Measurements from ENCODE around the gene CCDC83.

DNA sequence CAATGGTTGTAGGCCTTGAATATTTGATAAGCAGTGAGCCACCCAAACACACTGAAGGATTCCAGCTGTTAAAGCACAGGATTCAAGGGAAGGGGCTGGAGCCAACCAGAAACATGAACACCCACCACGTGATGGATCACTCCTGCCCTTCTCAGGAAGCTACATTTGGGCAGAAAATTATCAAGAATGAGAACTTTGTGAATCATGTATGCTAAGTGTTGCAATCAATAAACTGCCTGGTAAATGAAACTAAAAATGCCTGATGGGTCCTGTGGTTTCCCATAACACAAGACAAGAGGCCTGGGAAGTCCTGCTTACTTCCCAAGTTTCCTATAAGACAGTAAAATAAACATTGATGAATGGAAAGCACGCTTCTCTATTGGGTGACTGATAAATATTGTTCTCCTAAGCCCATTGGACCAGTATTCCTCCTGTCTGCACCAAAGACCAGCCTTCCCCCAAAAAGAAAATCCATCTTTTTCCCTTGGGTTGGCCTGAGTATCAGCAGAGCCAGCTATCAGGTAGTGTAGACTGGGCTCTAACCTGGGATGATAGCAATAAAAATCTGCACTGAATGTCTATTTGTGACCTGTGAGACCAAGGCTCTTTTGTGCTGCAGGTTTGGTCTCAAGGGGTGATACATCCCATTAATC is 98.4 kb downstream of the CCDC83 start:
- TF ChIP-seq, protein P1, sequence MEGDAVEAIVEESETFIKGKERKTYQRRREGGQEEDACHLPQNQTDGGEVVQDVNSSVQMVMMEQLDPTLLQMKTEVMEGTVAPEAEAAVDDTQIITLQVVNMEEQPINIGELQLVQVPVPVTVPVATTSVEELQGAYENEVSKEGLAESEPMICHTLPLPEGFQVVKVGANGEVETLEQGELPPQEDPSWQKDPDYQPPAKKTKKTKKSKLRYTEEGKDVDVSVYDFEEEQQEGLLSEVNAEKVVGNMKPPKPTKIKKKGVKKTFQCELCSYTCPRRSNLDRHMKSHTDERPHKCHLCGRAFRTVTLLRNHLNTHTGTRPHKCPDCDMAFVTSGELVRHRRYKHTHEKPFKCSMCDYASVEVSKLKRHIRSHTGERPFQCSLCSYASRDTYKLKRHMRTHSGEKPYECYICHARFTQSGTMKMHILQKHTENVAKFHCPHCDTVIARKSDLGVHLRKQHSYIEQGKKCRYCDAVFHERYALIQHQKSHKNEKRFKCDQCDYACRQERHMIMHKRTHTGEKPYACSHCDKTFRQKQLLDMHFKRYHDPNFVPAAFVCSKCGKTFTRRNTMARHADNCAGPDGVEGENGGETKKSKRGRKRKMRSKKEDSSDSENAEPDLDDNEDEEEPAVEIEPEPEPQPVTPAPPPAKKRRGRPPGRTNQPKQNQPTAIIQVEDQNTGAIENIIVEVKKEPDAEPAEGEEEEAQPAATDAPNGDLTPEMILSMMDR (IDR thresholded peaks at IDR 0.05): no peak
- no peak for TF ChIP-seq POLR2A (IDR thresholded peaks at IDR 0.05)
- no peak for TF ChIP-seq POLR2AphosphoS5 (IDR thresholded peaks at IDR 0.05)
- TF ChIP-seq EP300 (IDR thresholded peaks at IDR 0.05): no peak
